Body of pancreas (tissue), 4 donors: ENCODE data around the gene LMNTD1.

Source experiments
- POLR2A ChIP-seq, 3 donors: fragments of 450-650 bp; IDR thresholded peaks; one replicate each; pipeline ENCODE4 v1.6.1; 2016; ENCODE audit warnings: antibody characterized with exemption in 3 of 3, mild to moderate bottlenecking in 2 of 3
- TF ChIP-seq, protein P1 (sequence below), 7 experiments: fragments of 450-650 bp in 4 of 7; fragments of 200-600 bp in 3 of 7; sonication (generic) in 3 of 7; IDR thresholded peaks; one replicate each; pipeline ENCODE4 v1.5.1; 2016 to 2019; ENCODE audit warnings: antibody characterized with exemption in 7 of 7

DNA sequence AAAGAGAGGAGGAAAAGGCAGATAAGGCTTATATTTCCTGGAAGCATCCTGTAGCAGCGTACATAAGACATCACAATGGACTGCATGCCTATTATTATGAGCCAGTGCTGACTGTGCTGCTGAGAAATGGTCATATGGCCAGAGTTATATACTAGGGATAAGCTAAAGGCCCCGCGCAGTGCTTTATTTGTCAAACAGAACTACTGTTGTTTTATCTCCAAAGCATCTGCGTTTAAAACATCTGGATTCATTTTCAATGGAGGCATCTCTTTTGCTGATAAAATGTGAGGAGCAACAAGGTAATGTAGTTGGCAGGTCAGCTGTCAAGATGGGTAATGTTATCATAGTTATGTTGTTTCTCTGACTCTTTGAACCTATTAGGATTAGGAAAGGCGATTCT lies 28.0 kb upstream of the LMNTD1 start:
- no peak for TF ChIP-seq POLR2A (IDR thresholded peaks at IDR 0.05)
- TF ChIP-seq, protein P1, sequence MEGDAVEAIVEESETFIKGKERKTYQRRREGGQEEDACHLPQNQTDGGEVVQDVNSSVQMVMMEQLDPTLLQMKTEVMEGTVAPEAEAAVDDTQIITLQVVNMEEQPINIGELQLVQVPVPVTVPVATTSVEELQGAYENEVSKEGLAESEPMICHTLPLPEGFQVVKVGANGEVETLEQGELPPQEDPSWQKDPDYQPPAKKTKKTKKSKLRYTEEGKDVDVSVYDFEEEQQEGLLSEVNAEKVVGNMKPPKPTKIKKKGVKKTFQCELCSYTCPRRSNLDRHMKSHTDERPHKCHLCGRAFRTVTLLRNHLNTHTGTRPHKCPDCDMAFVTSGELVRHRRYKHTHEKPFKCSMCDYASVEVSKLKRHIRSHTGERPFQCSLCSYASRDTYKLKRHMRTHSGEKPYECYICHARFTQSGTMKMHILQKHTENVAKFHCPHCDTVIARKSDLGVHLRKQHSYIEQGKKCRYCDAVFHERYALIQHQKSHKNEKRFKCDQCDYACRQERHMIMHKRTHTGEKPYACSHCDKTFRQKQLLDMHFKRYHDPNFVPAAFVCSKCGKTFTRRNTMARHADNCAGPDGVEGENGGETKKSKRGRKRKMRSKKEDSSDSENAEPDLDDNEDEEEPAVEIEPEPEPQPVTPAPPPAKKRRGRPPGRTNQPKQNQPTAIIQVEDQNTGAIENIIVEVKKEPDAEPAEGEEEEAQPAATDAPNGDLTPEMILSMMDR (IDR thresholded peaks at IDR 0.05), result no peak
